HG03575 (cell line): ENCODE measurements around the gene EEFSEC.

Experiments
- ATAC-seq: cut with Tn5 transposase; IDR thresholded peaks from one replicate; pipeline ENCODE4 v1.9.1; 2021; ENCODE audit not compliant: unreplicated experiment, insufficient number of reproducible peaks, low FRiP score; ENCODE audit errors: extremely low read depth

Gene EEFSEC

DNA sequence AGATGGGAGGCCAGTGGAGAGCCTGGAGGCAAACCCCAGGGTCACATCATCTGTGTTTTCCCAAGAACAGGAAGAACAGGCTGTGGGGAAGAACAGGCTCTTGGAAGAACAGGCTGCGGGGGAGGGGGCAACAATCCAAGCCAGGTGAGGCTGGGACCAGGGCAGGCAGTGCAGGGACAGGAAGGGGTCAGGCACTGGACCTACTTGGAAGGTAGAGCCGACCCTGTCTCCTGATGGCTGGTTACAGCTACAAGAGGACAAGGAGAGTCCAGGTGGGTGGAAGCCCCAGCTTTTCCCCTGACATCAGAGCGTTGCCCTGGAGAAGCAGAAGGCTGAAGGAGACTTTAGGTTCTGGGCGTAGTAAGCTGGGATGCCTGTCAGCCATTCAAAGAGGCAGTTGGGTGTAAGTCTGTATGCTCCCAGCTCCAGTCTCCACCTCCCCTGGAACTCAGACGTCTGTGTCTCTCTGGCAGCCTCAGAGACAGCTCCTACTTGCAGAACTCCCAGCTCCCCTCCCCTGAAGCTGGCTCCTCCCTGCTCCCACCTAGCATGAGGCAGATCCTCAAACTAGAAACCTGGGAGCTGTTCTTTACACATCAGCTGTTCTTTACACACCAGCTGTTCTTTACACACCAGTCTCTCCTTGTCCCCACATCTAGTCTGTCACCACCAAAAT is 182.5 kb downstream of the EEFSEC start:
- no peak for ATAC-seq

DNA sequence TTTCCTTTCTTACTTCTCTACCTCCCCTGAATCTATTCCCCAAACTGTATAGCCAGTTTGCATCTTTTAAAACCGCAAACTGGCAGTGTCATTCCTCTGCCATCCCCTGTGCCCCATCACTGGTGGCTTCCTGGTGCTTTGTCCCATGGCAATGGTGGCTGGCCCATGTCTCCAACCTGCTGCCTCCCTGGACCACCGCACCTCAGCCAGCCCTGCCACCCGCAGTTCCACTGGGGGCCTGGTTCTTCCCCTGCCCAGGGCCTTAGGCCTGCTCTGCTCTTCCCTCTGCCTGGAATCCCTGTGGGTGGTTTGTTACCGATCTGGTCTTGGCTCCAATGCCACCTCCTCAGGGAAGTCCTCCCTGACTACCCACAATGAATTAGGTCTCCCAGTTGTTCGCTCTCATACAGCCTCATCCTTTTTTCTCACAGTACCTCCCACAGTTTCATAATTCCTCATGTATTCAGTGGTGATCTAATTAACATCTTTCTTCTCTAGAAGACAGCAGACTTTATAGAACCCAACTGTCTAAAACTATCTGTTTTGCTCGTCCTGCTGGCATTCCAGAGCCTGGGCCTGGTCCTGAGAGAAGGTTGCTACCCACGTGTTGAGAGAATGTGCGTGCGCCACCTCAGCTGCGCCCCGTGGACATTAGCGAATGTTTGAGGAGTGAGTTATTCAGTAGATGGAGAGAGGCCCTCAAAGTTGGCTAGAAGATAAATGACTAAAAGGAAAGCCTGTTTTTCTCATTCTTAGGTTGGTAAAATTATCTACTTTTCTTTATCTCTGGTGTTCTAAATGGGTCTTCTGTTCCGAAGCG is 183.3 kb downstream of the EEFSEC start:
- no peak for ATAC-seq

DNA sequence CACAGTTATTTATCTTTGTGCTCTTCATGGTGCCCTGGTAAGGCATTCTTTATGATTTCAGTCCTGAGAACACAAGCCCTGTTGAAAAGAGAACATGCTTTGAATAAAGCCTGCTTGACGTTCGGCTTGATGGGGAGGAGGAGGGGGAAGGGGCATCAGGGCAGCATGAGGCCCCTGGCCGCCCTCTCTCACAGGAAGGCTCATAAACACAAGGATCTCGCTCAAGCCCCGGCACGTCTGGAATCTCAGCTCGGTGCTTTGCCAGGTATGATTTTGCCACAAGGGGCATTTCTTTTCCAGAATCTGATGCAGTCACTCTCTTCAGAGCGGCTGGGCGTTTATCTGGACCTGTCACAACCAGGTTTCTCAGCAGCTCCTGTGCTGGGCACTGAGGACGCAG is 184.0 kb downstream of the EEFSEC start:
- no peak for ATAC-seq

- ATAC-seq, result no peak
These were observed 185.5 kb downstream of the EEFSEC start for GRCh38 chr3:128338536-128339330.

DNA sequence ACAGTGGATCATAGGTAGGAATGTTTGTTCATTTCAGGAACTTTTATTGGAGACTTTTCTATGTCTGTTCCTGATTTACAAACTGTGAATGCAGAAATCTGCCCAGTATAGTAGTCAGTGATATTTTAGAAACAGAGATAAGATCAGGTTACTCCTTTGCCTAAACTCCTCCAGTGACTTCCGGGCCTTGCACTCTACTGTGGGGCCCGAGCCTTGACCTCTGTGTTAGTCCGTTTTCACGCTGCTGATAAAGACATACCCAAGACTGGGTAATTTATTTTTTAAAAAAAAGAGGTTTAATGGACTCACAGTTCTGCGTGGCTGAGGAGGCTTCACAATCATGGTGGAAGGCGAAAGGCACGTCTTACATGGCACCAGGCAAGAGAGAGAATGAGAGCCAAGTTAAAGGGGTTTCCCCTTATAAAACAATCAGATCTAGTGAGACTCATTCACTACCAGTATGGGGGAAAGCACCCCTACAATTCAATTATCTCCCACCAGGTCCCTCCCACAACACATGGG is 186.3 kb downstream of the EEFSEC start:
- no peak for ATAC-seq

DNA sequence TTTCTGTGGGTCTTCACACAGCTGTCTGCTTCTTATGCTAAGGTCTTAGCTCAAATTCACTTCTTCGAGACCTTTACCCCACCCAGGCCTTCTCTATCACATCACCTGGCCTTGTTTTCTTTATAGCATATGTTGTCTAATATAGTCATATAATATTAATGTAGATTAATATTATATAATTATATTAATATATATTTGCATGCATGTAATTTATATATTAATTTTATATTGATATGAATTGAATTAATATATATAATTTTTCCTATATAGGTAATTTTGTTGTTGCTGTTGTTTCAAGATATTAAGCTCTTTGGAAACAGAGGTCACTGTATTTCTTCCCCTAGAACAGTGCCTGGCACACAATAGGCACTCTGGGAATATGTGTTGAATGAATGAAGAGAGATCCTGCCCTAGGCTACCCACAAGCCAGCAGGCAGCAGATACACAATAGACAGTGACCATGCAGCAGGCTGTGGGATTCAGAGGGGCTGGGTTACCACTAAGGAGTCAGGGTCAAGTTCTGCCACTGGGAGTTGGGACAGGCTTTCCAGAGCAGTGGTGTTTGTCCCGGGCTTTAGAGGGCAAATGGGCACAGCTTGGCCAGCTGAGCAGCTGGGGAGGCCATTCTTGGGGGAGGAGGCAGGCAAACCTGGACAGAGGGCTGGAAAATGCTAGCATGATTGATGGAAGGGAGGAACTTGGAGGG is 187.1 kb downstream of the EEFSEC start:
- no peak for ATAC-seq

GRCh38 chr3:128340904-128341555 is 187.7 kb downstream of the EEFSEC start:
- no peak for ATAC-seq

- no peak for ATAC-seq
These were observed 188.5 kb downstream of the EEFSEC start for GRCh38 chr3:128341659-128342395.

GRCh38 chr3:128342701-128343180 is 189.5 kb downstream of the EEFSEC start:
- no peak for ATAC-seq

DNA sequence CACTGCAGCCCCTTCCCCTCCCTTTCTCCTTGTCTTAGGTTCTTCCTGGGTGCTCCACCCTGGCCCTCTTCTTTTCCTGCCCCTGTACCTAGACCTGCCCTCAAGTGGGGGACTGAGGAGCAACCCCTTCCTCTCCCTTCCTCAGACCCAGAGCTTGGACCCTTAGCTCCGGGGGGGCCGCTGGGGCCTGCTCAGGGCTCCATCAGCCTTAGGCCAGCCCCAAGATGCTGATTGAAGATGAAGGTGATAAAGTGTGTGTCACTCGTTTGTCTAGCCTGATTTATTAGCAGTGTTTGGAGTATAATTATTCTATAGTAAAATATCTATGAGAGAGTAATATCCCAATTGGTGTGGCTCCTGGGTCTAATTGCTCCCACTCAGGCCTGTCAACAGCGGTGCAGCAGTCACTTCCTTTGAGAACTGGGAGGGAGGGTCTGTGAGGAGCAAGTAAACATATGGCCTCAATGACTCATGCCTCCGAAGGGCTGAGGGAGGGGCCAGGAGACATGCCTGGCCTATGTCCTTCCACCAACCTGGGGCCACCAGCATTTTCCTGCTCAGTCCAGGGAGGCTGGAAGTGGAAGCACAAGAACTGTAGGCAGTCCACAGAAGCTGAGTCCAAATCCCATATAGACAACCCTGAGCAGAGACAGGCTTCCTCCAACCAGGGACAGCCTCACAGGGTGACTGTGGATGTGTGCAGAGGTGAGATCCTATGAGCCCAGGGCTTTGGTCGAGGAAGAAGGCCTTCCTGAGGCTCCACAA is 190.2 kb downstream of the EEFSEC start:
- no peak for ATAC-seq

- no peak for ATAC-seq
These were observed 190.9 kb downstream of the EEFSEC start for GRCh38 chr3:128344052-128344735.

DNA sequence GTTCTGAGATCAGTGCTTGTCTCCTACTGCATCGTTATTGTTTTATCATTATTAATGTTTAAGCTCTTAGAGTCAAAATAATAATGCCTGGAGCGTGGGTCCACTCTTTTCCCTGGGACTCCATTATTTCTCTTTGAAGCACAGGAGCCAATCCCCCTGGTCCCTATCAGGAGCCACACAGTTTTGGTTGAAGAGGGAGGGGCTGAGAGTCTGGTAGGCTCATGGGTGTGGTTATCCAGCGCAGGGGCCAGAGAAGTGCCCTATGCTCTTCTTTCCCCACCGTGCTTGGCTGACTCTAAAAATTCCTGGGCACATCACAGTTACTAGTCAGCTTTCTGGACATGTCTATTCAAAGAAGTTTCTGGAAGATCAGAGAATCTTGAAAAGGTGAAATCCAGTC is 191.9 kb downstream of the EEFSEC start:
- ATAC-seq, result no peak

DNA sequence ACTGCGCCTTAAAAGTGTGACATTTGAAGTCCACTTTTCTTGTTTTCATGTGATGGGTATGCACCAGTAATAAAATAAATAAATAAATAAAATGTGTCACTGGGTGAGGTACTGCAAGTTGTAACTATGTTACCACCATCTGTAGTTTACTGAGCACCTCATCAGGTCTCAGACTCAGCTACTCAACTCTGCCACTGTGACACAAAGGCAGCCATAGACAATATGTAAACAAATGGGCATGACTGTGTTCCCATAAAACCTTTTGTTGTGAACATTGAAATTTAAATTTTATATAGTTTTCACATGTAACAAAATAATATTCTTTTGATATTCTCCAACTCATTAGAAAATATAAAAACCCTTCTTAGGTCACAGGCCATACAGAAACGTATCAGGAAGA is 193.3 kb downstream of the EEFSEC start:
- ATAC-seq, result no peak

- no peak for ATAC-seq
These were observed 194.0 kb downstream of the EEFSEC start for GRCh38 chr3:128347282-128347681.

DNA sequence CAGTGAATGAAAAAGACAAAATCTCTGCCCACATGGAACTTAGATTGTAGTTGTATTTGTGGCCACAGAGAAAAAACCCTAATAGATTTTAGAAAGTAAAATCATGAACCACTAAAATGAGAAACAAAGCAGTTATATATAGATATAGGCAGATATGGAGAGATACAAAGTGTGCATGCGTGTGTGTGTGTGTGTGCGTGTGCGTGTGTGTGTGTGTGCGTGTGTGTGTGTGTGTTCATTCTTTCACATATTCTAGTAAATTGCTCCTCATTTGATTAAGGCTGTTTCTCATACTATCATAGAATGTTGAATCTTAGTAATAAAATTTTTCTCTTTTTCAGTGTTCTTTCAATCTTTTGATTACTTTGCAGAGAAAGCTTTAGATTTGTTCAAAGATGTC is 194.8 kb downstream of the EEFSEC start:
- no peak for ATAC-seq

- no peak for ATAC-seq
These were observed 195.7 kb downstream of the EEFSEC start for GRCh38 chr3:128348805-128349531.
